GM12875 (cell line): ENCODE measurements around the gene LAMA2.

Experiments
- H3K4me3 ChIP-seq: one replicate; pipeline ENCODE4 v1.5.1; 2011; ENCODE audit warnings: low read depth, low read length, control low read depth
- TF ChIP-seq, protein P1 (sequence below): IDR thresholded peaks from 2 replicates; pipeline ENCODE4 v1.5.1; 2011; ENCODE audit warnings: low read depth, mild to moderate bottlenecking, control low read depth, inconsistent platforms, low read length, moderate library complexity, borderline replicate concordance; ENCODE audit not compliant: insufficient read depth

LAMA2 gene

DNA sequence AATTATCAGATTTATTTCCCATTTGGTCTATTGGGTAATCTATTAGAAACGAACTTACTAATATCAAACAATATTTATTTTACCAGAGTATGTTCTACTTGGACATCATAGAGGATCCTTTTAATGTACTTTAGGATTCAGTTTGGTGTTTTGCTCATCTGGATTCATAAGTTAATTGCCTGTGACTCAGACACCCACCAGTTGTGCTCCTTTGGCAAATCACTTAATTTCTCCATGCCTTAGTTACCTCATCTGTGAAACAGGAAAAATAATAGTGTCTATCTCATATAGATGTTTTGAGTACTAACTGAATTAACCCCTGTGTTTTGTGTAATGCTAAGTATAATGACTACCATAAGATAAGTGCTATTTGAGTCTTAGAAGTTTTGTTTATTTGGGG is 292.1 kb downstream of the LAMA2 start:
- no peak overlapping the region for H3K4me3 ChIP-seq
- TF ChIP-seq, protein P1, sequence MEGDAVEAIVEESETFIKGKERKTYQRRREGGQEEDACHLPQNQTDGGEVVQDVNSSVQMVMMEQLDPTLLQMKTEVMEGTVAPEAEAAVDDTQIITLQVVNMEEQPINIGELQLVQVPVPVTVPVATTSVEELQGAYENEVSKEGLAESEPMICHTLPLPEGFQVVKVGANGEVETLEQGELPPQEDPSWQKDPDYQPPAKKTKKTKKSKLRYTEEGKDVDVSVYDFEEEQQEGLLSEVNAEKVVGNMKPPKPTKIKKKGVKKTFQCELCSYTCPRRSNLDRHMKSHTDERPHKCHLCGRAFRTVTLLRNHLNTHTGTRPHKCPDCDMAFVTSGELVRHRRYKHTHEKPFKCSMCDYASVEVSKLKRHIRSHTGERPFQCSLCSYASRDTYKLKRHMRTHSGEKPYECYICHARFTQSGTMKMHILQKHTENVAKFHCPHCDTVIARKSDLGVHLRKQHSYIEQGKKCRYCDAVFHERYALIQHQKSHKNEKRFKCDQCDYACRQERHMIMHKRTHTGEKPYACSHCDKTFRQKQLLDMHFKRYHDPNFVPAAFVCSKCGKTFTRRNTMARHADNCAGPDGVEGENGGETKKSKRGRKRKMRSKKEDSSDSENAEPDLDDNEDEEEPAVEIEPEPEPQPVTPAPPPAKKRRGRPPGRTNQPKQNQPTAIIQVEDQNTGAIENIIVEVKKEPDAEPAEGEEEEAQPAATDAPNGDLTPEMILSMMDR: no peak

DNA sequence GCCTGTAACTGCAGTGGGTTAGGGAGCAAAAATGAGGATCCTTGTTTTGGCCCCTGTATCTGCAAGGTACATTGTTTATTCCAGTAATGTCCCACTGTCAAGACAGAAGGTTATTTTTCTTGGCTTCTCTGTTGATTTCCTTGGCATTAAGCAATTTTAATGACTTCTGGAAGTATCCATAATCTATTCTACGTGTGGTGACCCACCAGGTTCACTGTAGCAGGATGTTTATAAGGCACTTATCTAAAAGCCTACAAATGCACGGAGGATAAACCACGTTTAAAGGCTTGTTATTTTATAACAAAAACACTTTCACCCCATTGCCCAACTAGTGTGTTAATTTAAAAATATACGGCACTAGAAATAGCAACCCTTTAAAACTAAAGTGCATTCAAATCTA is 294.9 kb downstream of the LAMA2 start:
- H3K4me3 ChIP-seq: no peak overlapping the region
- TF ChIP-seq, protein P1: no peak

DNA sequence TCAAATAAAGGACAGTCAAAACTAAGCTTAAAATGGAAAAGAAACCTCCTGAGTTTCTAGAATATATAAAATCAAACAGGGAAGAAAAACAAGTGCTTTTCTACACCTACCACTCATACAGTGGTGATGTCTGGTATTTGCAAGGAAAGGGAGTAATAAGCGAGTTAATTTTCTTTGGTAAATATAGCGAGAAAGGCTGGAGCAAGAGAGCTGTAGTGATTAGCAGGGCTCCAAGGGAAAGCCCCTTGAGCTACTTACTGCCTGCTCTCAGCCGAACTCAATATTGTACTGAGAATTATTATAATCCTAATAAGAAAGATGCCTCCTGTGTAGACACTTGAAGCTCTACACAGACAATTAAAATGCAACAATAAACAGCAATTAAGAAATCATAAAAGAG is 296.3 kb downstream of the LAMA2 start:
- no peak overlapping the region for H3K4me3 ChIP-seq
- TF ChIP-seq, protein P1: no peak

DNA sequence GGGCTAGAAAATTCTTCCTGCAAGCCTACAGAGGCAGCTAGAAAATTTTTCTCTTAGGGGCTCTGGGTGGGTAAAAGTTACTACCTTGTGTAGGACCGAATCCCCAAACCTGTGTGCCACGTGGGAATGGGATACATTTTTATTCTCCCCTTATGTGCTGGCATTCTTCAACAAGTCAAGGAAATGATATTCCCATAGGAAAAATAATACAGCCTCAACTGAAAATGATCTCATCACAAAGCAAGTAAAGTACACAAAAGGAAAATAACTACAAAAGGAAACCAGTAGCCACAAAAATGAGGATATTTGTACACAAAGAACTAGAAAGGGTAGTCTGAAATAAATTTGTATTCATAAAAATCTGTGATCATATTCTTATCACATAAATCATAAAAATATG is 298.1 kb downstream of the LAMA2 start:
- no peak overlapping the region for H3K4me3 ChIP-seq
- TF ChIP-seq, protein P1: no peak

DNA sequence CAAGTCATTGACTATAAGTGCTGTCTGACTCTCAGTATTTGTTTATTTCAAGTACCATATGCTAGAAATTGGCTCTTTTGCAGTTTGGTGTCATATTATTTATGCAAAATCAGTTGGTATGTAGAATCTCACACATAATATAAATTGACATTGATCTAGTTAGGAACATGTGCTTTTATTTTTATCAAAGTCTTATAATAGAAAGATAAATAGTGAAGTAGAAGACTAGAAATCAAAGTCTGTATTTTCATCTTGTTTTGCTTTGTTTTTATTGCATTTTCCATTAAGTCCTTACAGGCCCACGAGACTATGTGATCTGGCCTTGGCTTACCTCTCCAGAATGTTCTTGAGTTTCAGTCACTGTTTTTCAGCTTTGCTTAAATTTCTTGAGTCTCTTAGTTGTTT is 300.3 kb downstream of the LAMA2 start:
- TF ChIP-seq, protein P1: no peak
- no peak overlapping the region for H3K4me3 ChIP-seq

DNA sequence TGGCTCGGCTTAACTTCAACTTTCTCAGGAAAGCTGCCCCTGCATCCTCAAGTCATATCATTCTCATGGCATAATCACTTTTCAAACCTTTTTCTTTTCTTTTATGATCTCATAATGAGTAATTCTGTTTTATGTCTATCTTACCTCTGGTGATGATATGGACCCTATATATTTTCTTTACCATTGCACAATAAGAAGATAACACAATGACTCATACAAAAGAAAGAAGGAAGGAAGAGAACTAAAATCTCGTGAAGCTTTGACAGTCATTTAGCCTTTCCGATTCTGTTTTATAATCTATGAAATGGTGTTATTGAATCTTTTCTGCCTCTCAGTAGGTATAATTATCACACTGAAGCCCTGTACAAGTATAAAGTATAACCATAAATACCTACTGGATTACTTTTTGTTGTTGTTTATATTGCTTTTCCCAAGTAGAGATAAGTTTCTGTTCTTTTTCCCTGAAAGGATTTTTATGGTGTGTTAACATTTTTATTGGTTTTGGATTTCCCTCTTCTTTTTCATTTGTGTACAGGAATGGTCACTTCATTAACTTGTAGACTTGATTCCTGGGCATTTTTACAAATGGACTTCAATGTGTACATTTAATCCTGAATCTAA is 300.9 kb downstream of the LAMA2 start:
- TF ChIP-seq, protein P1: no peak
- no peak overlapping the region for H3K4me3 ChIP-seq

DNA sequence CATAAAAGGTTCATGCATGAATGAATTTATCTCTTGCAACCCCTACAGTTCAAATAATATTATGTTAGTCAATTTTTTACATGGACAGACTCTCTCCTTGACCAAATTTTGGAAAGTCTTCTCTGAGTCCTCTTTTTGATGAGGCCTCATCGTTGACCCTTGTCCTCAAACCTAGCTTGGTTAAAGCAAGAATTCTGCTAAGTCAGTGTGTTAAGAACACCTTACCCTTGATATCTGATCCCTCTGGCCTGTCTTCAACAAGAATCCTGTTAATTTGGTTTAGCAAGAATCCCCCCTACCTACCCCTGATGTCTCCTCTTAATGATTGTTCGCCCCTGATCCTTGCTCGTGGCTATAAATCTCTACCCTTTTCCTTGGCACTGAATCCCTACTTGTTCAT is 301.4 kb downstream of the LAMA2 start:
- TF ChIP-seq, protein P1: no peak
- no peak overlapping the region for H3K4me3 ChIP-seq
